ENCODE measurements around the gene SLC9A3.

Gene SLC9A3

GRCh38 chr5:474232-474839 lies 49.9 kb downstream of the SLC9A3 start:
- peak in 1 of 3 experiments; percentile 55 for DNase-seq

GRCh38 chr5:473551-474192 lies 50.6 kb downstream of the SLC9A3 start:
- DNase-seq: peak in 2 of 3 experiments; percentile 76 to 84

GRCh38 chr5:472656-473550 lies 51.3 kb downstream of the SLC9A3 start:
- peak; percentile 91 to 95 (median 94) for DNase-seq

- DNase-seq: peak in 2 of 3 experiments; percentile 82 to 85
Measured at GRCh38 chr5:472076-472655, 52.1 kb downstream of the SLC9A3 start.

- DNase-seq: peak in 1 of 3 experiments; percentile 62
Measured at GRCh38 chr5:471750-472058, 52.5 kb downstream of the SLC9A3 start.

- peak in 1 of 3 experiments; percentile 30 for DNase-seq
Measured at GRCh38 chr5:470961-471749, 53.1 kb downstream of the SLC9A3 start.

GRCh38 chr5:469752-470483 lies 54.3 kb downstream of the SLC9A3 start:
- DNase-seq: no peak

- DNase-seq: no peak
Measured at GRCh38 chr5:468401-468800, 55.8 kb downstream of the SLC9A3 start.

GRCh38 chr5:466661-467310 lies 57.5 kb downstream of the SLC9A3 start:
- DNase-seq: no peak

GRCh38 chr5:465591-466403 lies 58.5 kb downstream of the SLC9A3 start:
- no peak for DNase-seq

GRCh38 chr5:464843-465590 lies 59.2 kb downstream of the SLC9A3 start:
- no peak for DNase-seq

GRCh38 chr5:464446-464842 lies 59.8 kb downstream of the SLC9A3 start:
- DNase-seq: no peak

- DNase-seq: no peak
Measured at GRCh38 chr5:463952-464351, 60.3 kb downstream of the SLC9A3 start.

GRCh38 chr5:463301-463700 lies 60.9 kb downstream of the SLC9A3 start:
- DNase-seq: no peak

- DNase-seq: no peak
Measured at GRCh38 chr5:462051-462481, 62.2 kb downstream of the SLC9A3 start.

GRCh38 chr5:460273-460625 lies 64.0 kb downstream of the SLC9A3 start:
- no peak for DNase-seq

- no peak for DNase-seq
Measured at GRCh38 chr5:459562-460272, 64.5 kb downstream of the SLC9A3 start.

GRCh38 chr5:458547-459353 lies 65.5 kb downstream of the SLC9A3 start:
- DNase-seq: no peak

All from NCI-H1417 (cell line).